Measurements from ENCODE around the gene YPEL1.
A peak's percentile ranks its signal among the peaks of the same experiment; 100 is the strongest.

The YPEL1 gene

GRCh38 chr22:21652010-21652546, 83.5 kb downstream of the YPEL1 start:
- DNase-seq, result peak; percentile 97

- DNase-seq, result no peak
Measured at GRCh38 chr22:21651521-21652009, 84.0 kb downstream of the YPEL1 start.

- peak; percentile 77 for DNase-seq
Measured at GRCh38 chr22:21650823-21651520, 84.6 kb downstream of the YPEL1 start.

- DNase-seq, result no peak
Measured at GRCh38 chr22:21650280-21650679, 85.3 kb downstream of the YPEL1 start.

Measured in NCI-H69 (cell line).